Osteoblast (primary cell): ENCODE data around the gene NTRK1. TPM values are rescaled to one million over a fixed set of nuclear protein-coding genes. Genes with fewer than 3 reads are reported as not detected.
A peak's percentile ranks its signal among the peaks of the same experiment; 100 is the strongest.

Experiments
- DNase-seq: peaks from one replicate; pipeline ENCODE4 v3.0.0; 2011; ENCODE audit warnings: low spot score, mixed read lengths; ENCODE audit not compliant: insufficient read length; ENCODE audit errors: missing footprints
- H2AFZ ChIP-seq: 2 replicates; pipeline ENCODE4 v1.6.0; 2011; ENCODE audit warnings: mild to moderate bottlenecking, low read length
- H3K27ac ChIP-seq: 2 replicates; pipeline ENCODE4 v1.5.1; 2011; ENCODE audit warnings: mild to moderate bottlenecking, low read depth, low read length, moderate library complexity
- H3K27me3 ChIP-seq: 2 replicates; pipeline ENCODE4 v1.6.0; 2012; ENCODE audit warnings: mild to moderate bottlenecking, control low read depth, inconsistent platforms, low read length, moderate library complexity; ENCODE audit not compliant: insufficient read depth
- H3K36me3 ChIP-seq: 2 replicates; pipeline ENCODE4 v1.5.1; 2011; ENCODE audit warnings: mild to moderate bottlenecking, low read length, control low read depth, moderate library complexity; ENCODE audit not compliant: insufficient read depth
- H3K4me1 ChIP-seq: 2 replicates; pipeline ENCODE4 v1.5.1; 2011; ENCODE audit warnings: mild to moderate bottlenecking, low read length, control low read depth, moderate library complexity; ENCODE audit not compliant: insufficient read depth
- H3K4me2 ChIP-seq: 2 replicates; pipeline ENCODE4 v1.6.0; 2011; ENCODE audit warnings: mild to moderate bottlenecking, low read length; ENCODE audit not compliant: insufficient read depth
- H3K4me3 ChIP-seq: fragments of 200-600 bp; sonication (generic); 3 replicates; pipeline ENCODE4 v1.5.1; 2012; ENCODE audit warnings: mild to moderate bottlenecking, low read length, inconsistent platforms; ENCODE audit not compliant: insufficient read depth
- H3K79me2 ChIP-seq: 2 replicates; pipeline ENCODE4 v1.6.0; 2012; ENCODE audit warnings: mild to moderate bottlenecking, low read length, control low read depth, inconsistent platforms; ENCODE audit not compliant: insufficient read depth
- H3K9me3 ChIP-seq: 2 replicates; pipeline ENCODE4 v1.5.1; 2011; ENCODE audit warnings: low read depth, low read length, control low read depth
- H4K20me1 ChIP-seq: 2 replicates; pipeline ENCODE4 v1.6.0; 2012; ENCODE audit warnings: mild to moderate bottlenecking, low read length, control low read depth; ENCODE audit not compliant: insufficient read depth
- total RNA-seq: library from RNA; depleted of rRNA; stranded (reverse); fragments of >200 nt; gene quantifications from 2 replicates; pipeline ENCODE4 v1.2.3, GENCODE V29; 2012
- TF ChIP-seq, protein P1 (sequence below): IDR thresholded peaks from 2 replicates; pipeline ENCODE4 v1.5.1; 2011; ENCODE audit warnings: mild to moderate bottlenecking, low read depth, low read length, moderate library complexity; ENCODE audit errors: extremely low read depth

Gene NTRK1
- total RNA-seq, 1 donor = 0.36 TPM

DNA sequence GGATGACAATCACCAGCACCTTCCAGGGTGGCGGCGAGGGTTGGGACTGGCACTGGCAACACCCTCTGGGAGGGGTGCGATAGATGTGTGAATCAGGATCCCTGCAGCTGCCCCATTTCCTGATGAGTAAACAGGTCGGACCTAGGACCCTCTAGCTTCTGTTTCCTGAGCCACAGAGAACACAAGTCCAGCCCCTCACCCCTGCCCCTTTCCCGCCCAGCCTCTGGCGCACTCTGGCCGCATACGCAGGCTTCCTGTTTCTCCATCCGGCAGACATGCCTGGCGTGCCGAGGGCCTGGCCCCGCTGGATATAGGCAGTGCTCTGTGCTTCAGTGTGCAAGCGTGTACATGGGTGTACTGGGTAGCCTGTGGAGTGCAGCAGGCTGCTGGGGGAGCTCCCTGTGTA lies 37.5 kb downstream of the NTRK1 start:
- DNase-seq = no peak
- H4K20me1 ChIP-seq = peaks cover 7% of the 10 kb centered on the region
- H3K4me1 ChIP-seq = peaks cover 95% of the 10 kb centered on the region
- peak overlapping the region; percentile 56 for H2AFZ ChIP-seq
- H3K4me2 ChIP-seq = peak overlapping the region; percentile 90
- no peaks in the 10 kb centered on the region for H3K9me3 ChIP-seq
- no peaks in the 10 kb centered on the region for H3K27me3 ChIP-seq
- no peaks in the 10 kb centered on the region for H3K36me3 ChIP-seq
- TF ChIP-seq, protein P1, sequence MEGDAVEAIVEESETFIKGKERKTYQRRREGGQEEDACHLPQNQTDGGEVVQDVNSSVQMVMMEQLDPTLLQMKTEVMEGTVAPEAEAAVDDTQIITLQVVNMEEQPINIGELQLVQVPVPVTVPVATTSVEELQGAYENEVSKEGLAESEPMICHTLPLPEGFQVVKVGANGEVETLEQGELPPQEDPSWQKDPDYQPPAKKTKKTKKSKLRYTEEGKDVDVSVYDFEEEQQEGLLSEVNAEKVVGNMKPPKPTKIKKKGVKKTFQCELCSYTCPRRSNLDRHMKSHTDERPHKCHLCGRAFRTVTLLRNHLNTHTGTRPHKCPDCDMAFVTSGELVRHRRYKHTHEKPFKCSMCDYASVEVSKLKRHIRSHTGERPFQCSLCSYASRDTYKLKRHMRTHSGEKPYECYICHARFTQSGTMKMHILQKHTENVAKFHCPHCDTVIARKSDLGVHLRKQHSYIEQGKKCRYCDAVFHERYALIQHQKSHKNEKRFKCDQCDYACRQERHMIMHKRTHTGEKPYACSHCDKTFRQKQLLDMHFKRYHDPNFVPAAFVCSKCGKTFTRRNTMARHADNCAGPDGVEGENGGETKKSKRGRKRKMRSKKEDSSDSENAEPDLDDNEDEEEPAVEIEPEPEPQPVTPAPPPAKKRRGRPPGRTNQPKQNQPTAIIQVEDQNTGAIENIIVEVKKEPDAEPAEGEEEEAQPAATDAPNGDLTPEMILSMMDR = no peak
- H3K79me2 ChIP-seq = peaks cover 73% of the 10 kb centered on the region
- H3K4me3 ChIP-seq = peak overlapping the region; percentile 61
- H3K27ac ChIP-seq = peak overlapping the region; percentile 100

DNA sequence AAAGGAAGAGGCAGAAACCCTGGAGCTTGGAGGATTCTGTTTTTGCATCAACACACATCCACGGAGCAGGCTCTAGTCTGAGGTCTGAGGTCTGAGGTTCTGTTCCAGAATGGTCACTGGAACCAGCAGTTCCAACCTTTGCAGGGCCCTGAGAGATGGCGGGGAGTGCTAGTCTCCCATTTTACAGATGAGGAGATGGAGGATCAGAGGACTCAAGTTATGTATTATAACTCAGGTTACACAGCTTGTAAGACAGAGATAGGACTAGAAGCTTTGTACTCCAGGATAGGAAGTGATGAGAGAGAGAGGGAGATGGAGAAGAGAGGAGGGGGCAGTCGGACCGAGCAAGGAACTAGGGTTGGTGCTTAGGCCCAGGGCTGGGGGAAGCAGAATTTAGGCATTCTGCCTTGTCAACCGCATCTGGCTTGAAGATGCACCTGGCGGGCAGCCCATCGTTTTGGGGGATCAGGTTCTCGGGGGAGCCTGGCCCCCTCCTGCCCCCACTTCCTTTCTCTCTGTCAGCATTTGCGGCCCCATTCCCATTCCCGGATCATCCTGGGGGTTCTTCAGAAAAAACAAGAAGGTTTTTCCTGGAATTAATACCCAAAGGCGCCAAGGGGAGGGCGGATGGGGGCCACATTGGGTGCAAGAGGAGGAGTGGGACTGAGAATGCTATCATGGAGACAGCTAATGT lies 38.5 kb downstream of the NTRK1 start:
- TF ChIP-seq, protein P1 = no peak
- Histone ChIP-seq H2AFZ (no peak overlapping the region), H4K20me1 (peaks cover 7% of the 10 kb centered on the region), H3K79me2 (peaks cover 74% of the 10 kb centered on the region), H3K4me1 (peaks cover 95% of the 10 kb centered on the region), H3K4me3 (no peak overlapping the region), H3K36me3 (peaks cover 3% of the 10 kb centered on the region), H3K9me3 (no peaks in the 10 kb centered on the region), H3K4me2 (peak overlapping the region; percentile 90), H3K27me3 (no peaks in the 10 kb centered on the region), H3K27ac (peak overlapping the region; percentile 100)
- DNase-seq = no peak

DNA sequence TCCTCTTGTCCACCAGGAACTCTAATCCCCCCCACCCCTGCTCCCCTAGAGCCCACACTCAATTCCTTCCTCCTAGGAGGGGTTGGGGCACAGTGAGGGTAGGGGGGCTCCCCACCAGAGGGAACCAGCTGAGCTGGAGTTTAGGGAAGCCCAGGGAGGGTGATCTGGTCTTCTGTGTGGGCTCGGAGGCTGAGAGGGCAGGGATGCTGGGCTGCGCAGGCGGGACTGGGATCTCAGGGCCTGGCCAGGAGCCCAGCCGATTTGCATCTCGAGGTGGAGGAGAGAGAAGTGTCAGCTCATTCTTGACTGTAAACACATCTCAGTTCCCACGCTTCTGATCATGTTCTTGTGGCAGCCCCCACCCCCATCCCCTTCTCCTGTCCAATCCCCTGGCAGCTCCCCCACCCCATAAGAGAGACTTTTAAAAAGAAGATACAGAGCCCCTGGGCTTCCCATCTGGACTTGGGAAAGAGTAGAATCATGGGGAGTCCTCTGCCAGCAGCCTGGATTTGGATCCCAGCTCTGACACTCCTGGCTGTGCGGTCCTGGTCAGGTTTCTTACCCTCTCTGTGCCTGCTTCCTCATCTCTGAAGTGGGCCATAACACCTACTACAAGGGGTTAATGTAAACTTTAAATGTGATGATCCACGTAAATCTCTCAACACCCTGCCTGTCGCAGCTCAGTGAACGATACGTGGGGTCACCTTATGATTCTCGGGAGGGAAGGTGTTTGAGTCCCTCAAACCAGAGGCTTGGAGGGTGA lies 39.5 kb downstream of the NTRK1 start:
- Histone ChIP-seq H3K4me3 (no peak overlapping the region), H4K20me1 (peaks cover 7% of the 10 kb centered on the region), H3K27me3 (no peaks in the 10 kb centered on the region), H3K79me2 (peaks cover 79% of the 10 kb centered on the region), H3K4me1 (peaks cover 85% of the 10 kb centered on the region), H3K36me3 (peaks cover 8% of the 10 kb centered on the region), H3K27ac (peak overlapping the region; percentile 100), H2AFZ (no peak overlapping the region), H3K4me2 (peak overlapping the region; percentile 38), H3K9me3 (no peaks in the 10 kb centered on the region)
- TF ChIP-seq, protein P1 = no peak
- DNase-seq = peak; percentile 95
